Kidney (tissue), 14 donors: Measurements from ENCODE around the gene MED29. TPM values are rescaled to one million over a fixed set of nuclear protein-coding genes. Genes with fewer than 3 reads are reported as not detected.
A peak's percentile ranks its signal among the peaks of the same experiment; 100 is the strongest.

Source experiments
- DNase-seq, 5 donors: peaks; one replicate each; pipeline ENCODE4 v3.0.0-alpha.2; 2013 to 2020
- FAIRE-seq: peaks from 2 replicates; lab custom pipeline; 2012; peaks lifted over from hg19 to GRCh38; lab: Jason Lieb, UNC
- H3K27ac ChIP-seq, 2 donors: one replicate each; pipeline ENCODE4 v1.7.0; 2013; ENCODE audit warnings: low read depth in 2 of 2, low read length in 2 of 2, inconsistent platforms in 1 of 2
- H3K27me3 ChIP-seq: one replicate; pipeline ENCODE4 v1.7.1; 2013; ENCODE audit warnings: low read length, inconsistent platforms; ENCODE audit not compliant: control insufficient read depth, insufficient read depth
- H3K36me3 ChIP-seq, 3 donors: one replicate each; pipeline versions ENCODE4 v1.7.0 to v1.7.1; 2013; ENCODE audit warnings: low read length in 3 of 3, control low read depth in 1 of 3, inconsistent platforms in 1 of 3; ENCODE audit not compliant: insufficient read depth in 3 of 3, control insufficient read depth in 2 of 3
- H3K4me1 ChIP-seq, 3 donors: one replicate each; pipeline versions ENCODE4 v1.7.0 to v1.7.1; 2013; ENCODE audit warnings: low read length in 3 of 3, inconsistent platforms in 1 of 3, low read depth in 1 of 3; ENCODE audit not compliant: control insufficient read depth in 2 of 3, insufficient read depth in 2 of 3
- H3K4me3 ChIP-seq, 3 donors: one replicate each; pipeline versions ENCODE4 v1.7.0 to v1.8.1; 2013; ENCODE audit warnings: low read length in 3 of 3, control low read depth in 1 of 3, inconsistent platforms in 1 of 3
- H3K9ac ChIP-seq, 3 donors: one replicate each; pipeline versions ENCODE4 v1.7.0 to v1.7.1; 2013; ENCODE audit warnings: low read length in 3 of 3, control low read depth in 1 of 3, inconsistent platforms in 1 of 3
- H3K9me3 ChIP-seq, 3 donors: one replicate each; pipeline versions ENCODE4 v1.7.0 to v1.7.1; 2013; ENCODE audit warnings: low read length in 3 of 3, control low read depth in 1 of 3, inconsistent platforms in 1 of 3; ENCODE audit not compliant: control insufficient read depth in 2 of 3, insufficient read depth in 1 of 3
- CTCF ChIP-seq: IDR thresholded peaks from 3 replicates; pipeline ENCODE4 v1.5.1; 2012; ENCODE audit warnings: mild to moderate bottlenecking, moderate library complexity, borderline replicate concordance; ENCODE audit not compliant: insufficient read depth; ENCODE audit errors: extremely low read depth
- intact Hi-C: fragments of 100-400 bp; cut with DNase I; formaldehyde crosslinking; loops from one replicate; pipeline ENCODE4 v1.11.1; 2022
- polyA plus RNA-seq: library from polyadenylated mRNA; stranded (reverse); fragments of 350-450 nt; fragmentation: Illumina TruSeq; extraction: RNeasy Lipid Tissue Mini Kit (QIAGEN cat#74804); gene quantifications from one replicate; pipeline ENCODE4 v1.2.3, GENCODE V29; 2014; ENCODE audit warnings: low read depth, low replicate concordance; ENCODE audit not compliant: insufficient read depth
- total RNA-seq: library from RNA; stranded (reverse); fragmentation: NEBNext Ultra II Directional; extraction: Animal tissue kit (Norgen Biotek cat#: 25700); gene quantifications from one replicate; pipeline ENCODE4 v1.2.1, GENCODE V29; 2021
- donor health status: control.
- donor health status: control.
- donor health status: control.
- donor health status: control.
- donor health status: control.
- donor health status: DM: yes; HTN: yes; CAD: no.
- donor health status: Normal renal cell carcinoma (clear cell type).

Gene MED29
- total and polyA plus RNA-seq, 2 donors from 2014 or later = 32.4 to 50.4 TPM

DNA sequence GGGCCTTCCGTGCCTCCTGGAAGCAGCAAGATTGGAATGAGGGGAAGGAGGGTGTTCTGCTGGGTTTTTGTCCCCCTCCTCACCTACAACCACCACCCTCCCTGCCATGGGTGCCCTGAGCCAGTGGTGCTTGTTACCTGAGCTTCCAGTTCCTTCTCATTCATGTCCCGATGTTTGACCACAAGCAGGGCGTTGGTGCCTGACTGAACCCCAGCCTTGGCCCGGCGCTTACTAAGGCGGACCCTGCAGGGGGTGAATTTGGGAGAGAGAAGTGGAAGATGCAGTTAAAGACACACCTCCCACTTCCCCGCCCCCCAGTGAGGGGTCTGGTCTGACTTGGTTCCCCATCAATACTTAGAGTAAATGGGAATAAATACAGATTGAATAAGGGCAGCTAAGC lies 4.6 kb upstream of the MED29 start:
- Histone ChIP-seq H3K9ac (no peak overlapping the region), H3K27ac (no peak overlapping the region), H3K27me3 (no peaks in the 10 kb centered on the region), H3K4me3 (no peak overlapping the region), H3K4me1 (peaks cover 0 to 9% (median 5%) of the 10 kb centered on the region in 3 donors), H3K36me3 (peaks cover 8 to 44% (median 34%) of the 10 kb centered on the region in 3 donors), H3K9me3 (no peaks in the 10 kb centered on the region)
- peak in 1 of 5 donors; percentile 28 for DNase-seq
- intact Hi-C loops = no loop called here
- TF ChIP-seq CTCF = no peak
- no peak for FAIRE-seq

GRCh38 chr19:39388657-39389056 lies 2.5 kb upstream of the MED29 start:
- DNase-seq (peak in 1 of 5 donors; percentile 29), FAIRE-seq (no peak)
- intact Hi-C loops = no loop called here
- H3K4me3 ChIP-seq = no peak overlapping the region
- H3K9ac ChIP-seq = no peak overlapping the region
- H3K4me1 ChIP-seq = peaks cover 0 to 14% (median 8%) of the 10 kb centered on the region in 3 donors
- H3K27me3 ChIP-seq = no peaks in the 10 kb centered on the region
- H3K27ac ChIP-seq = no peak overlapping the region
- TF ChIP-seq CTCF = no peak
- H3K36me3 ChIP-seq = peaks cover 9 to 36% (median 29%) of the 10 kb centered on the region in 3 donors
- H3K9me3 ChIP-seq = no peaks in the 10 kb centered on the region

GRCh38 chr19:39389631-39390414 lies 1.4 kb upstream of the MED29 start:
- peak overlapping the region; percentile 70 to 97 (median 94) for H3K4me3 ChIP-seq
- no peak for FAIRE-seq
- H3K27me3 ChIP-seq = no peaks in the 10 kb centered on the region
- peak overlapping the region in 1 of 2 donors; percentile 99 for H3K27ac ChIP-seq
- H3K9me3 ChIP-seq = no peaks in the 10 kb centered on the region
- H3K4me1 ChIP-seq = peaks cover 0 to 14% (median 8%) of the 10 kb centered on the region in 3 donors
- no peak for TF ChIP-seq CTCF
- intact Hi-C loops = no loop called here
- peaks cover 10 to 38% (median 33%) of the 10 kb centered on the region in 3 donors for H3K36me3 ChIP-seq
- peak overlapping the region; percentile 87 to 95 (median 94) for H3K9ac ChIP-seq
- DNase-seq = peak in 2 of 5 donors; percentile 10 to 59
